MM.1S (cell line): ENCODE results near the gene SHC3.

Source experiments
- DNase-seq: peaks from one replicate; pipeline ENCODE4 v3.0.0-alpha.2; 2015
- H2AFZ ChIP-seq: fragments of 300-600 bp; sonication (generic); 2 replicates; pipeline ENCODE4 v1.6.0; 2016; ENCODE audit warnings: antibody characterized with exemption, low read length
- H3F3A ChIP-seq: fragments of 300-600 bp; sonication (generic); 2 replicates; pipeline ENCODE4 v1.6.1; 2016; ENCODE audit warnings: mild to moderate bottlenecking, antibody characterized with exemption, low read length, moderate library complexity, mixed read lengths; ENCODE audit not compliant: insufficient read depth
- H3K27ac ChIP-seq: fragments of 300-600 bp; sonication (generic); 2 replicates; pipeline ENCODE4 v1.5.1; 2016; ENCODE audit warnings: mild to moderate bottlenecking, low read length
- H3K27me3 ChIP-seq: fragments of 300-600 bp; sonication (generic); replicated peaks from 2 replicates; pipeline ENCODE4 v1.6.0; 2016; ENCODE audit warnings: low read length; ENCODE audit not compliant: insufficient read depth
- H3K36me3 ChIP-seq: fragments of 300-600 bp; sonication (generic); replicated peaks from 2 replicates; pipeline ENCODE4 v1.6.1; 2016; ENCODE audit warnings: mild to moderate bottlenecking, low read length, mixed read lengths; ENCODE audit not compliant: insufficient read depth
- H3K4me1 ChIP-seq: fragments of 300-600 bp; sonication (generic); 2 replicates; pipeline ENCODE4 v1.6.1; 2016; ENCODE audit warnings: low read length, mixed read lengths
- H3K4me2 ChIP-seq: fragments of 300-600 bp; sonication (generic); 2 replicates; pipeline ENCODE4 v1.6.0; 2016; ENCODE audit warnings: low read depth, low read length
- H3K4me3 ChIP-seq: fragments of 300-600 bp; sonication (generic); 2 replicates; pipeline ENCODE4 v1.5.1; 2016; ENCODE audit warnings: low read length, mixed read lengths
- H3K79me2 ChIP-seq: fragments of 300-600 bp; sonication (generic); 2 replicates; pipeline ENCODE4 v1.6.1; 2016; ENCODE audit warnings: mixed run types, low read length, mixed read lengths
- H3K9ac ChIP-seq: fragments of 300-600 bp; sonication (generic); 2 replicates; pipeline ENCODE4 v1.6.1; 2016; ENCODE audit warnings: low read length, mixed read lengths
- H3K9me2 ChIP-seq: fragments of 300-600 bp; sonication (generic); replicated peaks from 2 replicates; pipeline ENCODE4 v1.6.1; 2016; ENCODE audit warnings: mild to moderate bottlenecking, low read length, mixed read lengths; ENCODE audit not compliant: insufficient read depth
- H3K9me3 ChIP-seq: fragments of 300-600 bp; sonication (generic); replicated peaks from 2 replicates; pipeline ENCODE4 v1.6.1; 2016; ENCODE audit warnings: mild to moderate bottlenecking, low read length, mixed read lengths; ENCODE audit not compliant: insufficient read depth
- H4K20me1 ChIP-seq: fragments of 300-600 bp; sonication (generic); 2 replicates; pipeline ENCODE4 v1.6.1; 2016; ENCODE audit warnings: mild to moderate bottlenecking, low read length, moderate library complexity, mixed read lengths; ENCODE audit not compliant: insufficient read depth
- EZH2 ChIP-seq: fragments of 300-600 bp; sonication (generic); optimal IDR thresholded peaks from 2 replicates; pipeline ENCODE3; 2017; ENCODE audit warnings: low read depth, mild to moderate bottlenecking, antibody characterized with exemption, low read length, mixed read lengths
- EZH2phosphoT487 ChIP-seq: fragments of 300-600 bp; sonication (generic); IDR thresholded peaks from 2 replicates; pipeline ENCODE4 v1.6.1; 2018; ENCODE audit warnings: antibody characterized with exemption, low read length
- TF ChIP-seq, protein P1 (sequence below): fragments of 300-600 bp; sonication (generic); IDR thresholded peaks from 2 replicates; pipeline ENCODE4 v1.5.1; 2016; ENCODE audit warnings: antibody characterized with exemption, low read length, mixed read lengths

Gene SHC3

DNA sequence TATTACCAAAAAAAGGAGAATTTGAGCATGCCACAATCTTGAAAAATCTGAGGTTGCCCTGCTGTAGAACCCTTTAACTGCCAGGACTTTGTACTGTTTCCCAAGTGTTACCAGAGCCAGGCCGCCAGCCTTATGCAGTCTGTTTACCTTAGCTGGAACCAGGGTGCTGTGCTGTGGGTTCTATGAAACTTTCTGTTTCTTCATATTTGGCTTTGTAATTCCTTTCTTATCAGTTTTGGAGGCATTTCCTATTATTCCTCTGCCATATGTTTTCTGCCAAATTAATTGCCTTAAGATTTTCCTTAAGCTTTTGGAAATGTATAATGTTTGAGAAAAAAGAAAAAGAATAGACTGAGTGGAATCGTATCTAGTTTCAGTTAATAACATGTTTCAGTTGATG lies 185.3 kb downstream of the SHC3 start:
- H3K9ac ChIP-seq: no peak overlapping the region
- peaks cover 15% of the 10 kb centered on the region for H3K27me3 ChIP-seq
- no peak overlapping the region for H3K4me2 ChIP-seq
- TF ChIP-seq EZH2: no peak
- TF ChIP-seq, protein P1, sequence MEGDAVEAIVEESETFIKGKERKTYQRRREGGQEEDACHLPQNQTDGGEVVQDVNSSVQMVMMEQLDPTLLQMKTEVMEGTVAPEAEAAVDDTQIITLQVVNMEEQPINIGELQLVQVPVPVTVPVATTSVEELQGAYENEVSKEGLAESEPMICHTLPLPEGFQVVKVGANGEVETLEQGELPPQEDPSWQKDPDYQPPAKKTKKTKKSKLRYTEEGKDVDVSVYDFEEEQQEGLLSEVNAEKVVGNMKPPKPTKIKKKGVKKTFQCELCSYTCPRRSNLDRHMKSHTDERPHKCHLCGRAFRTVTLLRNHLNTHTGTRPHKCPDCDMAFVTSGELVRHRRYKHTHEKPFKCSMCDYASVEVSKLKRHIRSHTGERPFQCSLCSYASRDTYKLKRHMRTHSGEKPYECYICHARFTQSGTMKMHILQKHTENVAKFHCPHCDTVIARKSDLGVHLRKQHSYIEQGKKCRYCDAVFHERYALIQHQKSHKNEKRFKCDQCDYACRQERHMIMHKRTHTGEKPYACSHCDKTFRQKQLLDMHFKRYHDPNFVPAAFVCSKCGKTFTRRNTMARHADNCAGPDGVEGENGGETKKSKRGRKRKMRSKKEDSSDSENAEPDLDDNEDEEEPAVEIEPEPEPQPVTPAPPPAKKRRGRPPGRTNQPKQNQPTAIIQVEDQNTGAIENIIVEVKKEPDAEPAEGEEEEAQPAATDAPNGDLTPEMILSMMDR: no peak
- no peak for TF ChIP-seq EZH2phosphoT487
- no peak overlapping the region for H3K4me3 ChIP-seq
- no peaks in the 10 kb centered on the region for H3F3A ChIP-seq
- no peaks in the 10 kb centered on the region for H3K36me3 ChIP-seq
- no peaks in the 10 kb centered on the region for H3K9me2 ChIP-seq
- no peaks in the 10 kb centered on the region for H4K20me1 ChIP-seq
- no peak overlapping the region for H2AFZ ChIP-seq
- H3K4me1 ChIP-seq: no peaks in the 10 kb centered on the region
- no peak overlapping the region for H3K27ac ChIP-seq
- no peaks in the 10 kb centered on the region for H3K9me3 ChIP-seq
- DNase-seq: no peak
- H3K79me2 ChIP-seq: no peaks in the 10 kb centered on the region

GRCh38 chr9:88992556-88992955 lies 186.1 kb downstream of the SHC3 start:
- TF ChIP-seq EZH2 (no peak), EZH2phosphoT487 (no peak)
- TF ChIP-seq, protein P1: no peak
- Histone ChIP-seq H3K36me3 (no peaks in the 10 kb centered on the region), H3K4me1 (no peaks in the 10 kb centered on the region), H3K4me2 (no peak overlapping the region), H3K27ac (no peak overlapping the region), H3K79me2 (no peaks in the 10 kb centered on the region), H3K9me3 (no peaks in the 10 kb centered on the region), H2AFZ (no peak overlapping the region), H3K9me2 (no peaks in the 10 kb centered on the region), H3K27me3 (peaks cover 15% of the 10 kb centered on the region), H3K9ac (no peak overlapping the region), H3K4me3 (no peak overlapping the region), H4K20me1 (no peaks in the 10 kb centered on the region), H3F3A (no peaks in the 10 kb centered on the region)
- DNase-seq: no peak

DNA sequence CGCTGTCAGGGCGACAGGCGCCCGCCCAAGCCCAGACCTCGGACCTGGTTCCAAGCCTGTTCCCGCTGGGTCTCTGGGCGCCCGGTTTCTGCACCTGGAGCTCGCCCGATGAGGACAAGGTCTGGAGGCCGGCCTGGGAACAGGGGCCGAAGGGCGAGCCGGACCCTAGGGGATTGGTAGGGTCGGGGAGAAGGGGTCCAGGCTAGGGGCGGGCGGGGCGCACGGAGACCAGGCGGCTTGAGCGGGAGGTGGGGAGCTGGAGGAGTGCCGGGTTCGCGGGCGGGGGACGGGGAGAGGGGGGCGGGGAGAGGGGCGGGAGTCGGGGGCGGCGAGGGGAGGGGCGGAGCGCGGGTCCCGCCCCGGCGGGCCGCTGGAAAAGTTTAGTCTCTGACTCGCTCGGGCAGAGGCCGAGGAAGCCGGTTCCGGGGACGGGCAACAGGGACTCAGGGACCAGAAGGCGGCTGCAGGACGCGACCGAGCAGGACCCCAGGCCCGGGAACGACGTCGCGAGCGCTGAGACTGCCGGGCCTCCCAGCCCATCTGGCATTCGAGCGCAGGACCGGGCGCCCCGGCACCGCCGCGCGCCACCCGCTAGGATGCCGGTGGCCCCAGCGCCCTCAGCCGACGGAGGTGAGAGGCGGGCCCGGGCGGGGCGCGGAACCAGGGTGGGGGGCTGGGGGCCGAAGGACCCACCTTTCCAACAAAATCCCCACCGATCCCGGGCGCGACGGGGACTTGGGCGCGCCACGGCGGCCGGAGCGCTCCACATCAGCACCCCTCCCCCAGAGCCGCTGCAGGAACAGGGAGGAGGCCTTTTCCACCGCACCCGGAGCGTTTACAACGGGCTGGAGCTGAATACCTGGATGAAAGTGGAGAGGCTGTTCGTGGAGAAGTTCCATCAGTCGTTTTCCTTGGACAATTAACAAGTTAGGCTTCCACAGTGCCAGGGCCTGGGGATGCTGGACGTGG lies 187.3 kb downstream of the SHC3 start, which contains the start of gene S1PR3:
Gene S1PR3, plus strand, starts transcription at position 403 of the 969 bp plus-strand sequence. CDS start 9,733 bp downstream, outside the sequence.
- no peak within 1 kb of the TSS for H3K27ac ChIP-seq
- no peak for DNase-seq
- no peaks in the 10 kb centered on the region for H3F3A ChIP-seq
- H2AFZ ChIP-seq: no peak within 1 kb of the TSS
- H3K9me2 ChIP-seq: no peaks in the 10 kb centered on the region
- no peaks in the 10 kb centered on the region for H3K9me3 ChIP-seq
- peaks cover 15% of the 10 kb centered on the region for H3K27me3 ChIP-seq
- H3K4me3 ChIP-seq: 0 out of 2 replicates have a peak within 1 kb of the TSS, but pooled peaks have one; percentile 7
- peak within 1 kb of the TSS; percentile 49; the same call in 1 of the 2 replicates for H3K4me2 ChIP-seq
- no peaks in the 10 kb centered on the region for H3K4me1 ChIP-seq
- no peak within 1 kb of the TSS for H3K9ac ChIP-seq
- TF ChIP-seq EZH2 (no peak), EZH2phosphoT487 (no peak)
- TF ChIP-seq, protein P1: no peak
- no peaks in the 10 kb centered on the region for H3K79me2 ChIP-seq
- no peaks in the 10 kb centered on the region for H4K20me1 ChIP-seq
- H3K36me3 ChIP-seq: no peaks in the 10 kb centered on the region
